ENCODE results near the gene PAQR5. TPM values are rescaled to one million over a fixed set of nuclear protein-coding genes. Genes with fewer than 3 reads are reported as not detected.

Gene PAQR5
- 1 to 10 TPM in 1 of 2 donors, under 1 TPM in 1; 0.74 to 5.0 TPM for total RNA-seq

- TF ChIP-seq, protein P1, sequence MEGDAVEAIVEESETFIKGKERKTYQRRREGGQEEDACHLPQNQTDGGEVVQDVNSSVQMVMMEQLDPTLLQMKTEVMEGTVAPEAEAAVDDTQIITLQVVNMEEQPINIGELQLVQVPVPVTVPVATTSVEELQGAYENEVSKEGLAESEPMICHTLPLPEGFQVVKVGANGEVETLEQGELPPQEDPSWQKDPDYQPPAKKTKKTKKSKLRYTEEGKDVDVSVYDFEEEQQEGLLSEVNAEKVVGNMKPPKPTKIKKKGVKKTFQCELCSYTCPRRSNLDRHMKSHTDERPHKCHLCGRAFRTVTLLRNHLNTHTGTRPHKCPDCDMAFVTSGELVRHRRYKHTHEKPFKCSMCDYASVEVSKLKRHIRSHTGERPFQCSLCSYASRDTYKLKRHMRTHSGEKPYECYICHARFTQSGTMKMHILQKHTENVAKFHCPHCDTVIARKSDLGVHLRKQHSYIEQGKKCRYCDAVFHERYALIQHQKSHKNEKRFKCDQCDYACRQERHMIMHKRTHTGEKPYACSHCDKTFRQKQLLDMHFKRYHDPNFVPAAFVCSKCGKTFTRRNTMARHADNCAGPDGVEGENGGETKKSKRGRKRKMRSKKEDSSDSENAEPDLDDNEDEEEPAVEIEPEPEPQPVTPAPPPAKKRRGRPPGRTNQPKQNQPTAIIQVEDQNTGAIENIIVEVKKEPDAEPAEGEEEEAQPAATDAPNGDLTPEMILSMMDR (IDR thresholded peaks at IDR 0.05) = no peak
- Histone ChIP-seq H3K4me3 (peak within 1 kb of the TSS; percentile 46 to 61), H3K27ac (peak within 1 kb of the TSS in 1 of 2 donors; percentile 16), H3K27me3 (peaks cover 0 to 6% of the 10 kb centered on the region in 2 donors), H3K36me3 (no peaks in the 10 kb centered on the region), H3K4me1 (peaks cover 0 to 12% of the 10 kb centered on the region in 2 donors), H3K9me3 (no peaks in the 10 kb centered on the region)
- no peak for DNase-seq (ENCODE audit: low spot score)
Measured at GRCh38 chr15:69298697-69299441, at the start of gene PAQR5. PAQR5 (plus strand) TSS chr15:69298912; CDS start chr15:69360081, 61,169 bp downstream.

- H3K4me1 ChIP-seq = no peaks in the 10 kb centered on the region
- no peaks in the 10 kb centered on the region for H3K36me3 ChIP-seq
- no peaks in the 10 kb centered on the region for H3K27me3 ChIP-seq
- no peaks in the 10 kb centered on the region for H3K9me3 ChIP-seq
- H3K4me3 ChIP-seq = no peak overlapping the region
- TF ChIP-seq, protein P1 (IDR thresholded peaks at IDR 0.05) = no peak
- no peak overlapping the region for H3K27ac ChIP-seq
- DNase-seq (ENCODE audit: low spot score) = no peak
Measured at GRCh38 chr15:69253156-69253555, 45.6 kb upstream of the PAQR5 start.

DNA sequence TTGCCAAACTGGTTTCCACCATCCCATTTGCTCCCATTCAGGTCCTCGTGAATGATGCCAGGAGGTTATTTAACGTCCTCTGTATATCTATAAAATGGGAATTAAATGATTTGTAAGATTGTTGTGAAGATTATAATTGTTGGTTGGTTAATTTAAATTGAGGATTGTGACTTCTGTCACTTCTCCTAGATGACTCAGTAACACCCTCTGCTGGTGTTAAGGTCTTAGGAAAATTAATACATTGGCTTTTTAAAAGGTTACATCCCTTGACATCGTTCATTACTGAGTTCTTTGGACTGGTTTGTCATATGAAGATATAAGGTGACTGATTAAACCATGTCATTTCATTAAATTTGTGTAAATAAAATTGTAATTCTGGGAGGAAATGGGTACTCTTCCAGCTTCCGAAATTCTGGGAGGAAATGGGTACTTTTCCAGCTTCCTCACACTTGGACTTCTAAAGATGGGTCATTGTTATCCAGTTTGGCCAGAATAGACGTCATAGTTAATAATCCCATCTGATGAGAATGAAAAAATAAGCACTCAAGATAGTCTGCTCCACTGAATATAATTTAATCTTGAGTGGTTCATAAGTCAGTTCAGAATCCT is 33.3 kb upstream of the PAQR5 start:
- DNase-seq (ENCODE audit: low spot score) = no peak
- H3K27me3 ChIP-seq = no peaks in the 10 kb centered on the region
- H3K36me3 ChIP-seq = no peaks in the 10 kb centered on the region
- no peak overlapping the region for H3K27ac ChIP-seq
- TF ChIP-seq, protein P1 (IDR thresholded peaks at IDR 0.05) = peak in 1 of 2 donors; percentile 73
- H3K4me1 ChIP-seq = no peaks in the 10 kb centered on the region
- H3K4me3 ChIP-seq = no peak overlapping the region
- H3K9me3 ChIP-seq = no peaks in the 10 kb centered on the region

DNA sequence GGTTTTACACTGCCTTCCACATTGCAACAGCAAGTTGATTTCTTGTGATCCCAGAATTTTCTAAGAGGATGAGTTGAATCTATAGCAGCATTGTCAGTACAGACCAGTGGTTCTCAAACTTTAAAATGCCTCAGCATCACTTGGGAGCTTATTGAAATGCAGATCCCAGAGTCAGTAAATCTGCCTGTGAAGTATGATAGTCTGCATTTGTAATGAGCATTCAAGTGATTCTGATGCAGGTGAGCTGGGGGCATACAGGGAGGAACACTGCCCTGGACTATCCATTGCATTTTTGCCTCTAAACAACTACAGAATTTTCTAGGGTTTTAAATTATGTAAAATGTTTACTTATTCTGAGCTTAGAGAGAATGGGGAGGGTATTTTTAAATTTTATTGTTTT is 27.5 kb upstream of the PAQR5 start:
- TF ChIP-seq, protein P1 (IDR thresholded peaks at IDR 0.05) = no peak
- no peak for DNase-seq (ENCODE audit: low spot score)
- Histone ChIP-seq H3K27me3 (no peaks in the 10 kb centered on the region), H3K4me3 (no peak overlapping the region), H3K4me1 (peaks cover 0 to 14% of the 10 kb centered on the region in 2 donors), H3K36me3 (no peaks in the 10 kb centered on the region), H3K9me3 (no peaks in the 10 kb centered on the region), H3K27ac (no peak overlapping the region)

DNA sequence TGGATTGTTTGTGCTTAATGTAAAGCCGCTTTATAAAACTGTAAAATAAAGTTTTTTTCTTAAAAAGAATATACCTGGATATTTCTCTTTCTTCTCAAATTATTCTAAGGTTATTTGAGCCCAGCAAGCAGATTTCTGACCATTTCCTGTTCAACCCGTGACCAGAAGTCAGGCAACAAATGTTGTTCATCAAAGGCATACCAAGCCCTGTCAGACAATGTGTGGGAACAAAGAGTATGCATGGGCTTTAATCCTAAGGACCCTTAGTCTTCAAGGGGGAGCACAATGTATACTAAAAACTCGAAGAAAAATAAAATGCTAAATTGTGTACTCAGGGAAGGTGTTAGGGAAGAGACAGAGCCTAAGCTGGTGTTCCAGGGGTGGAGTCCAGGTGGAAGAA is 26.6 kb upstream of the PAQR5 start:
- TF ChIP-seq, protein P1 (IDR thresholded peaks at IDR 0.05) = no peak
- Histone ChIP-seq H3K9me3 (no peaks in the 10 kb centered on the region), H3K36me3 (no peaks in the 10 kb centered on the region), H3K27ac (no peak overlapping the region), H3K4me1 (peaks cover 0 to 16% of the 10 kb centered on the region in 2 donors), H3K4me3 (no peak overlapping the region), H3K27me3 (no peaks in the 10 kb centered on the region)
- DNase-seq (ENCODE audit: low spot score) = no peak

Data from right atrium auricular region (tissue), 2 donors.